GM12892 (cell line): ENCODE results near the gene CNTNAP2.

Experiments
- POLR2A ChIP-seq: IDR thresholded peaks from 2 replicates; pipeline ENCODE4 v1.6.1; 2011; ENCODE audit warnings: low read depth, low read length, control low read depth
- POLR2AphosphoS5 ChIP-seq: IDR thresholded peaks from 2 replicates; pipeline ENCODE4 v1.6.1; 2011; ENCODE audit warnings: low read depth, low read length, control low read depth

GRCh38 chr7:148434181-148434757 lies 2317.7 kb downstream of the CNTNAP2 start:
- TF ChIP-seq POLR2A (no peak), POLR2AphosphoS5 (no peak)
